Daoy (cell line): ENCODE data around the gene GRIK4. TPM values are rescaled to one million over a fixed set of nuclear protein-coding genes. Genes with fewer than 3 reads are reported as not detected.

Source experiments
- DNase-seq: peaks from one replicate; pipeline ENCODE4 v3.0.0-alpha.2; 2015; ENCODE audit warnings: low read depth
- total RNA-seq: library from RNA; depleted of rRNA; stranded (reverse); fragments of >200 nt; shearing (Covaris generic); gene quantifications from 2 replicates; pipeline ENCODE4 v1.2.3, GENCODE V29; 2014

Gene GRIK4
- total RNA-seq, 1 experiment from 2014 or later, result 0.11 TPM

DNA sequence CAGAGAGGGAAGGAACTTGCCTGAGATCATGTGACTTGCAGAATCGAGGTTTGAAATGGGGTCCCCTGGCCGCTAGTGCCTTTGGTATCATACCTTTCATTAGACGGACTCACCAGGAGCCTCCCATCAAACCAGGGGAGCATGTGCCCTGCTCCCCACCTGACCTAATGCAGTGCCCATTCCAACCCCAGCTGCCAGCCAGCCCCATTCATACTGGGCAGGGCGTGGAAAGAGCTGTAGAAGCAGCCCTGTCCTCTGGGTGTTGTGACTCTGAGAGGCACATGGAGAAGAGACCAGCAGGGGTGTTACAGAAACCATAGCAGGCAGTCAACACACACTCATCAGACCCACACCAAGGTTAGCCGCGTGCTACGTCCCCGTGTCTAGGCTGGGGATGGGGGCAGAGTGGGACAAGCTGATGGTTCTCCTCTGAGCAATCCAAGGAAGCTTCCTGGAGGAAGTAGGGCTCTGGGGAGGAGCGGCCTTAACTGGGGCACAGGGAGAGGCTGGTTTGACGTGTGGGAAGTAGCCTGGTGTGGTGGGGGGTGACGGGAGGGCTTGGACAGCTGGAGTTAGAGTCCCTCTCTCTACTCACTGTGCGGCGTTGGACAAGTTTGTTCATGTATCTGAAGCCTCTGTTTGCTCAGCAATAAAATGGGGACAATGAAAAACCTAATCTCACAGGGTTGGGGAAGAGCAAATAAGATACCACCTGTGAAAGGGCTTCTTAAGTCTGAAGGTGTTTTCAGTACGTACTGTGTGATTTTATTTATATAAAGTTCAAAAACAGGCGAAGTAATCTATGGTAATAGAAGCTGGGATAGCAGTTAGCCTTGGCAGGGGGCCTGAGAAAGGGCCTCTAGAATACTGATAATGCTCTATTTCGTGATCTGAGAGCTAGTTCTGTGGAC is 14.0 kb downstream of the GRIK4 start:
- no peak for DNase-seq

DNA sequence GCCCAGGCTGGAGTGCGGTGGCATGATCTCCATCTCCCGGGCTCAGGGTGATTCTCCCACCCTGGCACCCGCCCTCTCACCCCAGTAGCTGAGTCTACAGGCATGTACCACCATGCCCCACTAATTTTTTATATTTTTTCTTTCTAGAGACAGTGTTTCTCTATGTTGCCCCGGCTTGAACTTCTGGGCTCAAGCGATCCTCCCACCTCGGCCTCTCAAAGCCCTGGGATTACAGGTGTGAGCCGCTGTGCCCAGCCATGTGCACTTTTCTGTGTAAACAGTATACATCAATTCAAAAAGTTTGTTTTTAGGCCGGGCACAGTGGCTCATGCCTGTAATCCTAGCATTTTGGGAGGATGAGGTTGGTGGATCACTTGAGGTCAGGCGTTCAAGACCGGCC is 14.7 kb downstream of the GRIK4 start:
- no peak for DNase-seq

- DNase-seq, result peak; percentile 48
Measured at GRCh38 chr11:120527111-120527761, 15.7 kb downstream of the GRIK4 start.

DNA sequence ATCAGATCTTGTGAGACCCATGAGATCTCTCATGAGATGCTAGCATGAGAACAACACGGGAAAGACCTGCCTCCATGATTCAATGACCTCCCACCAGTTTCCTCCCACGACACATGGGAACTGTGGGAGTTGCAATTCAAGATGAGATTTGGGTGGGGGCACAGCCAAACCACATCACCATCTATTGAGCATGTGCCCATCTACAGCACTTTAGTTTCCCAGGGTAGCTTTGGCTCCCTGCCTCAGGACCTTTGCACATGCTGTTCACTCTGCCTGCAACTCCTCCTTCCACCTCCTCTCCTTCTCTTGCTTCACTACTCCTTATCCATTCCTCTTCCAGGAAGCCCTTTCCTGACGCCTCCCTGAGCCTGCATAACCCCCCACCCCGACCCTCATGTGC is 17.2 kb downstream of the GRIK4 start:
- no peak for DNase-seq

DNA sequence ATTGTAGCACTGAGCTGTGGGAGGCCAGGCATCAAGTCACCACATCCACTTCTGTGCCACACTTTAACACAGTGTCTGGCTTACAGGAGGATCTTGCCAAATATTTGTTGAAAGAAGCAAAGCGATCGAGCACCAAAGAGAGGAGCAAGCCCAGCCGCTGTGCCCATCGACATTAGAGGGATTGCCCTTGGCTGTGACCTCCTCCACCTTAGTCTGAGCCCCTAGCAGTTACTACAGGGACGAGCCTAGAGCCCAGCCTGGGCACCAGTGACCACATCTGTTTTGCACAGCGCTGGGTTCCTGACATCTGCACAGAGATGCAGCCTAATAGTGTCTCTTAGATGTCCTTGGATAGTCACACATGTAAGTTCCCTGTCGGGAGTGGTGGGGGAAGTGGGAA is 17.7 kb downstream of the GRIK4 start:
- DNase-seq, result no peak

GRCh38 chr11:120529911-120530310 is 18.4 kb downstream of the GRIK4 start:
- no peak for DNase-seq

DNA sequence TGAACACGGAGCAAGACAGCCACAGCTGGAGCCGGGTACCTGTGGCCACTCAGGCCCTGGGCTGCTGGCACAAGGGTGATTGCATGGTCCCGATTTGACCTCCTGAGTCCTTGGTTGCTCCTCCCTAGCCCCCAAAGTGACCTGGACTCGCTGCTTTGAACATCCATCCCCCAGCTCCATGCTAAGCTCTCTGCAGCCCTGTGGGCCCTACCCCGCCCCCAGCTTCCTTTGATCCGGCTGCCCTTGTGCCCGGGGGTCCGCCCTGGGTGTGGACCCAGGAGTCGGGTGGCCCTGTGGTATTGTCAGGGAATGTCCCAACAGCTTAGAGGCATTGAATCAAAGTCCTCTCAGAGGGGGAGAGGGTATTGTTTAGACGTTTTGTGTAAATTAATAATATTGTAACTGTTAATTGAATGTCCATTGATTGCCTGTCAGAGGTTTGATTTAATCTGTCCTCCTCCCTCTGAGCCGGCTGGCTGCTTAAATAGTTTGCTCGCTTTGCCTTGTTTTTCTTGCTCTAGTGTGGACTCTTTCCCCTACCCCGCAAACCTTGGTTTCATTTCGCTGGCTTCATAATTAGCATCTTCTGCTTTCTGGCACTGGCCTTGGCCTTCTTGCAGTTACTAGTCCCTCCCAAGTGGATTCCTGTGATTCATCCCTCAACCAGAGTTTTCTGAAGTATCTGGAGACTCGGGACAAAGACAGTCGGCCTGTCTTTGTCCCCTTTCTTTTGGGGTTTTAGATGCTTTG is 20.7 kb downstream of the GRIK4 start:
- peak; percentile 59 for DNase-seq

- DNase-seq, result peak; percentile 36
Measured at GRCh38 chr11:120532832-120533196, 21.3 kb downstream of the GRIK4 start.

DNA sequence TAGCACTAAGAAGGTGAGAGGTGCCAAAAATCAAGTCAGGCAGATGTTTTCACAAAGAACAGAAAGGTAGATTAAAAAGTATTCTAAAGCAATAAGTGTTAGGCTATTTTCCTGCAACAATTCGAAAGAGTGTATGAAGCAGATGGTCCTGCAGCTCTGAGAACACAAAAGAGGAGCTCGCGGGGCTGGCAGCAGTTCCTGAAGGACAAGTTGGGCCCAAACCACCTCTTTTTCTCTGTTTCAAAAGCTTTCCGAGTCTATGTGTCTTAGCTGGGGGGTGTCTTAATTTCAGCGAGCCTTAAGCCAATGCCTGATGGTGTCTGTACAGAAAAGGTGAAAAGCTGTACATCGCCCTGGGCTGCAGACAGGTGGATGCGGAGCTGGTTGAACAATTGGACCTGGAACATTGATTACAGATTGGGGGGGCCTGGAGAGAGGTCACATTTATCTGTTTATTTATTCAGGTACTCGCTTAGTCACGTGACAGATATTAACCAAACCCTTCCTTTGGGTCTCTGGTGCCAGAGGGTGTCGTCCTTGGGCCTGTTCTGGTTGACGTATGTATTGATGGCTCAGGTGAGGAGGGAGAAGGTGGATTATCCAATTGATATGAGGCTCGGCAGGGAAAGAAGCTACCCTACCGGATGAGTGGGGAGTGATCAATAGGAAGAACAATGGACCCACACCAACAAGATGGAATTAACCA is 24.7 kb downstream of the GRIK4 start:
- no peak for DNase-seq

- no peak for DNase-seq
Measured at GRCh38 chr11:120536797-120537169, 25.2 kb downstream of the GRIK4 start.

DNA sequence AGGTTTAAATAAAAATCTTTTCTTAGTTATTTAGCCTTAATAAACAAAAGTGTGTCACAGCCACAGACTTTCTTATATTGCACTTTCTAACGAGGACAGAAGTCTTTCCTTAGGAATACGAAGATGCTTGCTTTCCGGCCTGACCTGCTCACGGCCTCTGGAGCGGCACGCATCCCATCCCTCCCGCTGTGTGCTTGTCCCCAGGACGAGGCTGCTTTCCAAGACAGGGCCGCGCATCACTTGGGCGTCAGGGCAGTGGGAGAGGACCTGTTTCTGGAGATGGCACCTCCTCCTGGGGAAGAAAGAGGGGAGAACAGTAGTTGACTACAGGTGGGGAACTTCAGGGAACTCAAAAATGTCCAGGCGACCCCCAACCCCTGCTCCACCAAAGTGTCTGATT is 26.4 kb downstream of the GRIK4 start:
- DNase-seq, result no peak

- no peak for DNase-seq
Measured at GRCh38 chr11:120538707-120539106, 27.2 kb downstream of the GRIK4 start.

GRCh38 chr11:120539667-120540369 is 28.3 kb downstream of the GRIK4 start:
- DNase-seq, result peak; percentile 77

- no peak for DNase-seq
Measured at GRCh38 chr11:120540744-120541465, 29.4 kb downstream of the GRIK4 start.

DNA sequence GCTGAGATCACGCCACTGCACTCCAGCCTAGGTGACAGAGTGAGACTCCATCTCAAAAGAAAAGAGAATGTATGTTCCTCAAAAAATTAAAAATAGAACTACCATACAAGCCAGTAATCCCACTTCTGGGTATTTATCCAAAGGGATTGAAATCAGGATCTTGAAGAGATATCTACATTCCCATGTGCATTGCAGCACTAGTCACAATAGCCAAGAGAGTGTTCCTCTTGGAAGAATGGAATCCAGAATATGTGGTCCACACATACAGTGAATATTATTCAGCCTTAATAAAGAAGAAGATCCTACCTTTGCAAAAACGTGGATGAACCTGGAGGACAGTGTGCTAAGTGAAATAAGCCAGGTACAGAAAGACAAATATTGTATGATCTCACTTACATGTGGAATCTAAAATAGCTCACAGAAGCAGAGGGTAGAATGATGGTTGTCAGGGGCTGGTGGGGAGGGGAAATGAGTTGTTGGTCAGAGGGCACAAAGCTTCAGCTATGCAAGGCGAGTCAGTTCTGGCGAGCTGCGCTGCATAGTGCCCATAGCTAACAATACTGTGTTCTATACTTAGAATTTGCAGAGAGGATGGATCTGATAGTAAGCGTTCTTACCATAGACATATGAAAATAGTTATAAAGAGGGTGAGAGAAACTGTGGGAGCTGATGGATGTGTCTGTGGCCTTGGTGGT is 32.1 kb downstream of the GRIK4 start:
- no peak for DNase-seq

DNA sequence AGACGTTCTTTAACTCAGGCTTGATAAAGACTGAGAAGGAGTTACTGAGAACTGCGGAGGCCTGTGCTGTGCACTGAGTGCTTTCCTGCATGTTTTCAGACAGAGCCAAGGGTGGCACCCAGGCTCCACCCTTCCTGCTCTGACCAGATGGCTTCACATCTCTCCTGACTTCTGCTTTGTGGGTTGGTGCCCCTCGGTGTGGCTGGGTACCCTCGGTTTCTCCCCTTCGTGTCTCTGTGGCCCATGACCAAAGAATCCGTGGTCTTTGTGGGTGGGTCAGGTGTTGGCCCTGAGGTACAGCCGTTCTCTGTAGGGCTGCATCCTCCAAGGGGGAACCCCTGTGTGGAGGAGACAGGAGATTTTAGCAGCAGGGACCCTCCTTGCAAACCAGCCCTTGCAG is 34.3 kb downstream of the GRIK4 start:
- DNase-seq, result no peak

GRCh38 chr11:120546312-120547205 is 35.0 kb downstream of the GRIK4 start:
- DNase-seq, result peak; percentile 94

GRCh38 chr11:120547316-120547715 is 35.8 kb downstream of the GRIK4 start:
- DNase-seq, result peak; percentile 26
